Gastroesophageal sphincter (tissue), 3 donors: Measurements from ENCODE around the gene ZNF610.

Experiments used
- CTCF ChIP-seq, 4 experiments: fragments of 200-600 bp in 2 of 4; fragments of 450-650 bp in 2 of 4; sonication (generic) in 1 of 4; IDR thresholded peaks; one replicate each; pipeline ENCODE4 v1.5.1; 2017 to 2019; ENCODE audit warnings: antibody characterized with exemption in 4 of 4, mild to moderate bottlenecking in 2 of 4, moderate library complexity in 2 of 4
- POLR2A ChIP-seq, 2 donors: fragments of 450-650 bp; IDR thresholded peaks; one replicate each; pipeline ENCODE4 v1.6.1; 2017; ENCODE audit warnings: antibody characterized with exemption in 2 of 2, mild to moderate bottlenecking in 2 of 2, moderate library complexity in 1 of 2

- TF ChIP-seq CTCF (IDR thresholded peaks at IDR 0.05) (no peak), POLR2A (IDR thresholded peaks at IDR 0.05) (peak; percentile 54 to 76)
Measured at GRCh38 chr19:52397310-52398080, 61.5 kb downstream of the ZNF610 start, which contains the start of gene ZNF528.
